ENCODE data around the gene MUL1. TPM values are rescaled to one million over a fixed set of nuclear protein-coding genes. Genes with fewer than 3 reads are reported as not detected.

Gene MUL1
- total RNA-seq, 1 experiment from 2014 or later: 24.7 TPM

GRCh38 chr1:20472860-20473711 lies 34.9 kb downstream of the MUL1 start:
- Histone ChIP-seq H3K9ac (ENCODE audit: low read length) (no peak overlapping the region), H3K9me2 (ENCODE audit: insufficient read depth) (no peaks in the 10 kb centered on the region), H3K4me2 (ENCODE audit: low read length) (no peak overlapping the region), H3K27ac (ENCODE audit: low read depth, low read length) (no peak overlapping the region), H3K27me3 (ENCODE audit: insufficient read depth, low read length) (0 out of 2 replicates have a peak, but pooled peaks cover under 1% of the 10 kb centered on the region), H4K20me1 (ENCODE audit: insufficient read depth) (no peaks in the 10 kb centered on the region), H3K9me3 (ENCODE audit: control insufficient read depth in 1 of 2, insufficient read depth in 1 of 2, low read depth in 1 of 2, low read length in 2 of 2) (no peaks in the 10 kb centered on the region), H3K4me1 (ENCODE audit: control insufficient read depth in 1 of 2, insufficient read depth in 2 of 2, low read length in 2 of 2) (peaks cover 36 to 38% of the 10 kb centered on the region in 2 experiments), H3K36me3 (ENCODE audit: control insufficient read depth in 1 of 2, insufficient read depth in 2 of 2, low read length in 2 of 2) (no peaks in the 10 kb centered on the region), H3K4me3 (replicated peaks in 1 of 2; ENCODE audit: low read depth in 1 of 2, low read length in 2 of 2) (no peak overlapping the region), H3K79me2 (ENCODE audit: insufficient read depth, low read length) (no peaks in the 10 kb centered on the region), H2AFZ (ENCODE audit: low read depth, low read length, poor library complexity, severe bottlenecking) (no peak overlapping the region)
- RAD21 ChIA-PET (ENCODE audit: low non-redundant PET in 1 of 2, low total read pairs in 2 of 2, uncharacterized antibody in 2 of 2, unreplicated experiment in 2 of 2): no interaction called here
- TF ChIP-seq ELF1 (IDR thresholded peaks at IDR 0.05; ENCODE audit: borderline replicate concordance, low read depth) (no peak), CBX3 (IDR thresholded peaks at IDR 0.05; ENCODE audit: low read depth) (no peak), EZH2phosphoT487 (IDR thresholded peaks at IDR 0.05; ENCODE audit: borderline replicate concordance) (no peak), CEBPB (IDR thresholded peaks at IDR 0.05; ENCODE audit: low read depth) (no peak), ZNF274 (IDR thresholded peaks at IDR 0.05; ENCODE audit: low read depth, low read length) (no peak), TCF7L2 (IDR thresholded peaks at IDR 0.05; ENCODE audit: borderline replicate concordance, extremely low read depth, insufficient read depth, insufficient read length) (no peak), POLR2A (IDR thresholded peaks at IDR 0.05; ENCODE audit: borderline replicate concordance, extremely low read depth, insufficient read depth, insufficient read length) (no peak), EGR1 (IDR thresholded peaks at IDR 0.05; ENCODE audit: low read depth) (no peak)
- TF ChIP-seq, protein P1, sequence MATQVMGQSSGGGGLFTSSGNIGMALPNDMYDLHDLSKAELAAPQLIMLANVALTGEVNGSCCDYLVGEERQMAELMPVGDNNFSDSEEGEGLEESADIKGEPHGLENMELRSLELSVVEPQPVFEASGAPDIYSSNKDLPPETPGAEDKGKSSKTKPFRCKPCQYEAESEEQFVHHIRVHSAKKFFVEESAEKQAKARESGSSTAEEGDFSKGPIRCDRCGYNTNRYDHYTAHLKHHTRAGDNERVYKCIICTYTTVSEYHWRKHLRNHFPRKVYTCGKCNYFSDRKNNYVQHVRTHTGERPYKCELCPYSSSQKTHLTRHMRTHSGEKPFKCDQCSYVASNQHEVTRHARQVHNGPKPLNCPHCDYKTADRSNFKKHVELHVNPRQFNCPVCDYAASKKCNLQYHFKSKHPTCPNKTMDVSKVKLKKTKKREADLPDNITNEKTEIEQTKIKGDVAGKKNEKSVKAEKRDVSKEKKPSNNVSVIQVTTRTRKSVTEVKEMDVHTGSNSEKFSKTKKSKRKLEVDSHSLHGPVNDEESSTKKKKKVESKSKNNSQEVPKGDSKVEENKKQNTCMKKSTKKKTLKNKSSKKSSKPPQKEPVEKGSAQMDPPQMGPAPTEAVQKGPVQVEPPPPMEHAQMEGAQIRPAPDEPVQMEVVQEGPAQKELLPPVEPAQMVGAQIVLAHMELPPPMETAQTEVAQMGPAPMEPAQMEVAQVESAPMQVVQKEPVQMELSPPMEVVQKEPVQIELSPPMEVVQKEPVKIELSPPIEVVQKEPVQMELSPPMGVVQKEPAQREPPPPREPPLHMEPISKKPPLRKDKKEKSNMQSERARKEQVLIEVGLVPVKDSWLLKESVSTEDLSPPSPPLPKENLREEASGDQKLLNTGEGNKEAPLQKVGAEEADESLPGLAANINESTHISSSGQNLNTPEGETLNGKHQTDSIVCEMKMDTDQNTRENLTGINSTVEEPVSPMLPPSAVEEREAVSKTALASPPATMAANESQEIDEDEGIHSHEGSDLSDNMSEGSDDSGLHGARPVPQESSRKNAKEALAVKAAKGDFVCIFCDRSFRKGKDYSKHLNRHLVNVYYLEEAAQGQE (IDR thresholded peaks at IDR 0.05; ENCODE audit: low read depth): no peak
- CTCF ChIA-PET: interaction anchor here (1.7 kb wide), 1 partner anchor 8 kb away, joined by 3 read pairs; no protein-coding TSS in a partner anchor
- ATAC-seq (no peak), DNase-seq (ENCODE audit: low read depth, low spot score) (no peak)
- no TSS peak for BruUV-seq (replicated peaks)
- POLR2A ChIA-PET: no interaction called here
- intact Hi-C loops (cut with micrococcal nuclease): no loop called here
